Activated T-cell treated with anti-CD3 and anti-CD28 coated beads for 4 hours (primary cell): Measurements from ENCODE around the gene KAT8.

Experiments
- DNase-seq: peaks from one replicate; pipeline ENCODE4 v3.0.0-alpha.2; 2020

KAT8 gene

DNA sequence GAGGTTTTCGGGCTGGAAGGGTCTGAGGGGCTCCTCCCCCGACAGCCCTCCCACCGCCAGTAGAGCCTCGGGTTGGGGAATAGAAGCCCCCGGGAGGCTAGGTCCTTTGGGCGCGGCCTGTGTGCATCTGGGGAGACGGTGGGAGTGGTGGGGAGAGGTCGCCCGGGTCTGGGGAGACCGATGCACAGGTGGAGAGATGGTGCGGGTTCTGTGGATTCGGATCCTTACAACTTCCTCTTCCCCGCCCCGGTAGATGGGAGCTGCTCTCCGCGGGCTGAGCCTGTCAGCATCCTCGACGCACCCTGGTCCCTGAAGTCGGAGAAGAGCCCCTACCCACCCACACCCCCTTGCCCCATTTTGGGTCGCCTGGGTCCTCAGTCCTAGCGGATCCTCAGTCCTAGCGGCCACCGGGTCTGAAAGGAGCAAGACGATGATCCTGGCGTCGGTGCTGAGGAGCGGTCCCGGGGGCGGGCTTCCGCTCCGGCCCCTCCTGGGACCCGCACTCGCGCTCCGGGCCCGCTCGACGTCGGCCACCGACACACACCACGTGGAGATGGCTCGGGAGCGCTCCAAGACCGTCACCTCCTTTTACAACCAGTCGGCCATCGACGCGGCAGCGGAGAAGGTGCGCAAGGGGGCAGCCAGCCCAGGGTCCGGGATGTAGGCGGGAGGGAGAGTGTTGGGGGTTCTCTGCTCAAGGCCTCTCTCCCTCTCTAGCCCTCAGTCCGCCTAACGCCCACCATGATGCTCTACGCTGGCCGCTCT lies 8.5 kb upstream of the KAT8 start:
- no peak for DNase-seq

DNA sequence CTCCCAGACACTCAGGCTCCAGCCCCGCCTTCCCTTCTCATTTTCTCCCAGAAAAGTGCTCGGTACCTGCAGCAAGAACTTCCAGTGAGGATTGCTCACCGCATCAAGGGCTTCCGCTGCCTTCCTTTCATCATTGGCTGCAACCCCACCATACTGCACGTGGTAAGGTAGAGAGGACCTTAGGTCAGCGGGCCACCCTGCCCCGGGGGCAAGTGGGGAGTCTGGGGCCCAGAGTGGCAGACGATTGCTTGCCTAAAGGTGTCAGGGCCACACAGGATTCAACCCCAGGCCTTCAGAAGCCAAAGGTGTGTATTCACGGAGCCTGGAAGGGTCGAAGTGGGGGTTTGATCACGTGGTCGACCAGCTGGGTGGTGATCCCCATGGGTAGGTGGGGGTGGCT lies 7.8 kb upstream of the KAT8 start:
- no peak for DNase-seq

DNA sequence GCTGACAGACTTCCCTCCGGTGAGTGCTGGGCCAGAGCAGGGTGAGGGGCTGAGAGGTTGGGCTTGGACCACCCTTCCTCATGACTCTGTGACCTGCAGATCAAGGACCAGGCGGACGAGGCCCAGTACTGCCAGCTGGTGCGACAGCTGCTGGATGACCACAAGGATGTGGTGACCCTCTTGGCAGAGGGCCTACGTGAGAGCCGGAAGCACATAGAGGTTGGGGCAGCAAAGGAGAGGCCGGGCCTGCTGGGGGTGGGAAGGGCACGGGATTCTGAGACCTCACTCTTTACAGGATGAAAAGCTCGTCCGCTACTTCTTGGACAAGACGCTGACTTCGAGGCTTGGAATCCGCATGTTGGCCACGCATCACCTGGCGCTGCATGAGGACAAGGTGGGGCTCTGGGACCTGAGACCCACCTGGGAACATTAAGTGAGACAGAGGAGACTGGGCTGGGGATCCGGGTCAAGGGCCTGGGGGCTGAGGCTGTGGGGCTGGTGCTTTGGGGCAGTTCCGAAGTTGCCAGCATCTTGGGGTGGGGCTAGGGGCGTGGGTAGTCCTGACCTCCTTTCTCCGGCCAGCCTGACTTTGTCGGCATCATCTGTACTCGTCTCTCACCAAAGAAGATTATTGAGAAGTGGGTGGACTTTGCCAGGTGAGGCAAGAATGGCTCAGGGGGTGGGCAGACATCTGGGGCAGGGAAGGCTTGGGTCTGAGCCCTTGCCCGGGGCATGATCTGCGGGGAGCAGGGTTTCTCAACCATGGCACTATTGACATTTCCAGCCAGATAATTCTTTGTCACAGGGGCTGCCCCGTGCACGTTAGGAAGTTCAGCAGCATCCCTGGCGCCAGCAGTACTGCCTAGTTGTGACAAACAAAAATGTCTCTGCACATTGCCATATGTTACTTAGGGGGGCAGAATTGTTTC lies 7.1 kb upstream of the KAT8 start:
- no peak for DNase-seq

DNA sequence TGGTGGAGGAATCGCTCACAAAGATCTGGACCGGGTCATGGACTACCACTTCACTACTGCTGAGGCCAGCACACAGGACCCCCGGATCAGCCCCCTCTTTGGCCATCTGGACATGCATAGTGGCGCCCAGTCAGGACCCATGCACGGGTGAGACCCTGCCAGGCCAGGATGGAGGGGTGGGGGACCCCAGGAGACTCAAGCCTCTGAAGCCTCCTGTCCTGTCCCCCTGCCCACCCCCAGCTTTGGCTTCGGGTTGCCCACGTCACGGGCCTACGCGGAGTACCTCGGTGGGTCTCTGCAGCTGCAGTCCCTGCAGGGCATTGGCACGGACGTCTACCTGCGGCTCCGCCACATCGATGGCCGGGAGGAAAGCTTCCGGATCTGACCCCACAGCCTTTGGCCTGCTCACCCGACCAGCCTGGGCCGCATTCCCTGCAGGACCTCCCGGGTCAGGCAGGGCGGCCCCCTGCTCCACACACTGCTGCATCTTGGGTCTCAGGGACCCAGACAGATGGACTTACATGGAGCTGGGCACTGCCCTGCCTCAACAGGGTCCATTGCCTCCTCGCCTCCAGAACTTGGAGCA lies 5.5 kb upstream of the KAT8 start:
- DNase-seq = no peak

DNA sequence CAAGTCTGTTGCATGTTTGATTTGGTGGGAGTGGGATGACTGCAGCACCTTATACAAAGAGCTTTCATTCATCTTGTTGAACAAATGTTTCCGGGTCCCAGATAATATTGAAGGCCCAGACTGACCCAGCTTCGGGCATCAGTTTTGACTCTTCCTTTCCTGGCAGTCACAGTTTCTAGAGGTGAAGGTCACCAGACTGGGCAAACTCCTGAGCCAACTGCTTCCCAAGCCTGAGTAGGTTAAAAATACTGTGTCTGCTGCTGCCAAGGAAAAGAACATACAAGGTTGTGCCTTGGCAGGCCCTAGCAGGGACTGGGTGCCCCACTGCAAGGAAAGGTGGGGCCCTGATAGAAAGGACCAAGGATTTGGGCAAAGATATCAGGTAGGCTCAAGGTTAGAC lies 4.8 kb upstream of the KAT8 start:
- DNase-seq = no peak

DNA sequence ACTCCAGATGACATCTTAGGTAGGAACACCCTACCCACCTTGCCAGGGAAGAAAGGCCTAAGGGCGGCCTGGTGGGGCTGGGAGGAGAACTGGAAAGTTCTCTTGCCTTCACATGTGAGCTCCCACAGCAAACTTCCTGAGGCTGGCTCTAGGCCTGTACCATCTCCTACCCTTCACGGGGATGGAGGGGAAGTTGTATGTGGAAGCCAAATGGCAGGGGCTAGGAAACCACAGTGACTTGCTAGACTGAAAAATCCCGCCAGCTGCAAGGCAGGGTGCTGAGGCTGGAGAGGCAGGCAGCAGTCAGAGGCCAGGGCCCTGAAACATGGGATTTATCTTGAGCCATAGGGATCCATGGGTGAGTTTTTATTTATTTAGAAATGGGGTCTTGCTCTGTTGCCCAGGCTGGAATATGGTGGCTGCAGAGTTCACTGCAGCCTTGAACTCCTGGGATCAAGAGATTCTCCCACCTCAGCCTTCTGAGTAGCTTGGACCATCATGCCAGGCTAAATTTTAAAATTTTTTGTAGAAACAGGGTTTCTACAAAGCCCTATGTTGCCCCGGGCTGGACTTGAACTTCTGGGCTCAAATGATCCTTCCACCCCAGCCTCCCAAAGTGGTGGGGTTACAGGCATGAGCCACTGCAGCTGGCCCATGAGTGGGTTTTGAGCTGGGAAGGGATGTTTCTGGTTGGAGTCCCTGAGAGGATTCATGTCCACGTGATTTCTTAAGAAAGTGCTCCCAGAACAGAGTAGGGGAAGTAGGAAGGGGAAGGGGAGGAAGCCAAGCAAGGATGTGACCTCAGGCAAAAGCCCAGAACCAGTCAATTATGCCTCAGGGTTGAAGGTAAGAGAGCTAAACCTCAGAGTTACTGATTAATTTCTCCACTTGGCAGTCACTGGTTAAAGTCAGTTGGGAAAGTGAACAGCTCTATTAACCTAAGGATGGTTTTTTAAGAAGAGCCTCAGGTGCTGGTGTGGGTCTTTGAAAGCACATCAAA lies 4.0 kb upstream of the KAT8 start:
- no peak for DNase-seq

DNA sequence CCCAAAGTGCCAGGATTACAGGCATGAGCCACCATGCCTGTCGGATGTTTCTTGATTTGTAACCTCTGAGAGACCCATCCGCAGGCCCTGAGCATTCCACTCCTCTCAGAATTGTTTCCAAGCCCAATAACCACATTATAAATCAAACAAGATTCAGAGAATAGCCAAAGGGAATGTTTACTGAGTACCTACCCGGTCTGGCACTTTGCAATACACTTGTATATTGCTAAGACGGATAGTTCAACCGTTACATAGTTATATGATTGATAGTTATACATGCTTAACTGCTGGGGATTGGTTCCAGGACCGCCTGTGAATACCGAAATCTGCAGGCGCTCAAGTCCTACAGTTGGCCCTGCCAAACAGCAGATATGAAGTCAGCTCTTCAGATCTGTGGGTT lies 3.0 kb upstream of the KAT8 start:
- DNase-seq = no peak

DNA sequence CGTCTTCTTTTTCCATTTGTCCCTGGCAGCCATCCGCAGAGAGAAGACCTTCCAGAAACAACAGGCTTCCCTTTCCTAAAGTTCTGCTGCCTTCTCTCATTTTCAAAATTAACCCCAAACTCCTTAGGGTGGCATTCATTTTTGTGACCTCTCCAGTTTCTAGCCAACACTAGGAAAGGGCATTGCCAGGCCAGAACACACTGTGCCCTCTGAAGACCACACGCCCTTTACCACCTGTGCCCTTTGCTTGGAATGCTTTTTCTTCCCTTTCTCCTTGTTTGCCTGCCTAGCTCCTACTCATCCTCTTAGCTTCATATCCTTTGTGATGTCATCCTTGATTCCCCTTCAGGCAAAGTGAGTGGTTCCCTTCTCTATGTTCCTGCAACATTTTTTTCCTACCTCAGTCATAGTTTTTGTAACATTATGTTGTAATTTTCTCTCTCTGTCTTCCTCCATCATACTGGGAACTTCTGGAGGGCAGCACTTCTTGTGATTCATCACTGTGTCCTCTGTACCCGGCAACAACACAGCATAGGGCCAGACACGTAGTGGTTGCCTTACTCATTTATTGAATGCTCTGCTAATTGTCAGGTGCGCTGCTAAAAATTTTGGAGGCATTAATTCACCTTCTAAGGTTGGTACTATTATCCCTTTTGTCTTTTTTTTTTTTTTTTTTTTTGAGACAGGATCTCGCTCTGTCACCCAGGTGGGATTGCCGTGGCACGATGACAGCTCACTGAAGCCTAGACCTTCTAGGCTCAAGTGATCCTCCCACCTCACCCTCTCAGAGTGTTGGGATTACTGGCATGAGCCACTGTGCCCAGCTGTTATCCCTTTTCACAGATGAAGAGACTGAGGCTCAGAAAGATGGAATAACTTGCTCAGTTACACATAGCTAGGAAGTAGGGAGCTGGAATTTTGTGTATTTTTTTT lies 1.0 kb downstream of the KAT8 start:
- no peak for DNase-seq

DNA sequence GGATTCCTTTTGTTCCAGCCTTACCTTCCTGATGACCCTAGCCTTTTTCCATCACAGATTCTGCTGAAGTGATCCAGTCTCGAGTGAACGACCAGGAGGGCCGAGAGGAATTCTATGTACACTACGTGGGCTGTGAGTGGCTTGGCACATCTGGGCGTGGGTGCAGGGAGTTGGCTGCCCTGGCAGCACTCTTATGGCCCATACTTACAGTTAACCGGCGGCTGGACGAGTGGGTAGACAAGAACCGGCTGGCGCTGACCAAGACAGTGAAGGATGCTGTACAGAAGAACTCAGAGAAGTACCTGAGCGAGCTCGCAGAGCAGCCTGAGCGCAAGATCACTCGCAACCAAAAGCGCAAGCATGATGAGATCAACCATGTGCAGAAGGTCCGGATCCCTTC lies 2.7 kb downstream of the KAT8 start:
- no peak for DNase-seq

DNA sequence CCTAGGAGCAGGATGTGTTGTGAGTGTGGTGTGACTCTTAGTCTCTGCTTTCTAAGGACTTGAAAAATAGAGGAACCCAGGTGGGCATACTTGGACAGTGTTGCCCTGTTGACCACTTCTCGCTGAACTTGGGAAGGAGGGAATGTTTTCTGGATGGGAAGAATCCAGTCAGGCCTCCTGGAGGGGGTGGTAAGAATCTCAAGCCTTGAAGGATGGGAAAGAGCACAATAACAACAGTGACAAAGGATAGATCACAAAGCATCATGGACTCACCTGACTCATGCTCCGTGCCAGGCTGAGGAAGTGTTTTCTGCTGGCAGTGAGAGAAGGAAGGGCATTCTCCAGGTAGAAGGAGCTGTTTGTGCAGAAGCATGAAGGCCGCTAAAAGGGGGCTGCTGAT lies 8.4 kb downstream of the KAT8 start:
- no peak for DNase-seq

DNA sequence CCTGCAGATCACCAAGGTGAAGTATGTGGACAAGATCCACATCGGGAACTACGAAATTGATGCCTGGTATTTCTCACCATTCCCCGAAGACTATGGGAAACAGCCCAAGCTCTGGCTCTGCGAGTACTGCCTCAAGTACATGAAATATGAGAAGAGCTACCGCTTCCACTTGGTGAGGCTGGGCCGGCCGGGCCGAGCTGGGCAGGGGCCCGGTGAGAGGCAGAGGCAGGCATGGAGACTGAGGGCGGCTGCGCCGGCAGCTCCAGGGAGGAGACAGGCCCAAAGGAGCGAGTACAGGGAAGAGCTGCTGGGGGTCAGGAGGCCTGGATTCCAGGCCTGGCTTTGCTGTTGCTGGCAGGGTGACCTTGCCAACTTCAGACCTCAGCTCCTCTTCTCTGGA lies 9.7 kb downstream of the KAT8 start:
- no peak for DNase-seq

DNA sequence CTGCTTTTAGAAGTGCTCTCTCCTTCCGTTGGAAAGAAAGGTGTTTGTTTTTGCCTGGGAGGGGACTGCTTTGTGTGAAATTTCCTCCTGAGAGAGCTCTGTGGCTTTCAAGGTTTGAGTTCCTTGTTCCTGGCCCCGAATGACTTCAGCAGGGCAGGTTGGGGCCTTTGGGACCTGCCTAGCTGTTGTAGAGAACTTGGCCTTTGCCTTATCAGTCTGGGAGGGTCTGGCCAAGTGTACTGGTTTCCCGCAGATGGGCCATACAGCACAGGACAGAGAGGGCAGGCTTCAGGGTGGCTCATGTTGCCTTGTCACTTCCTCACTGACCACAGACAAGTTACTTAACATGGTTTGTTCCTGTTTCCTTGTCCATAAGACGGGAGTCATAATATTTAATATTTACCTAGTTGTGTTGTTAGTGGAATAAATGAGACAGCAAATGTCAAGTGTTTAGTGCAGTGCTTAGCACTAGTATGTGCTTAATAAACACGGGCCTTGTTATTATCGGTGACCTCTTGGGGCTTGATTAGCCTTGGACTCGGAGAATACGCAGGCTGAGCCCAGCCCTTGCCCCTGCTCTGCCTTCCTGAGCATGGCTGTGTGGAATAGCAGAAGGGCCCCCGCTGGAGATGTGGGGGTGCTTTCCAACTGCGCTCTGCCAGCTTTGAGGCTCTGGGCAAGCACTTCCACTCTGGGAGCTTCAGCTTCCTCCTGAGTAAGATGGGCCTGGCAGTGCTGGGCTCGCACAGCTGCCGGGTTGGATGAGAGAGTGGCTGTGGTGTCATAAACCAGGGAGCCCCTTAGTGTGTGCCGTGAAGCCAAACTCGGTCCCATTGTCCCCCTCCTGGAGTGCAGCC lies 11.5 kb downstream of the KAT8 start:
- DNase-seq = no peak

DNA sequence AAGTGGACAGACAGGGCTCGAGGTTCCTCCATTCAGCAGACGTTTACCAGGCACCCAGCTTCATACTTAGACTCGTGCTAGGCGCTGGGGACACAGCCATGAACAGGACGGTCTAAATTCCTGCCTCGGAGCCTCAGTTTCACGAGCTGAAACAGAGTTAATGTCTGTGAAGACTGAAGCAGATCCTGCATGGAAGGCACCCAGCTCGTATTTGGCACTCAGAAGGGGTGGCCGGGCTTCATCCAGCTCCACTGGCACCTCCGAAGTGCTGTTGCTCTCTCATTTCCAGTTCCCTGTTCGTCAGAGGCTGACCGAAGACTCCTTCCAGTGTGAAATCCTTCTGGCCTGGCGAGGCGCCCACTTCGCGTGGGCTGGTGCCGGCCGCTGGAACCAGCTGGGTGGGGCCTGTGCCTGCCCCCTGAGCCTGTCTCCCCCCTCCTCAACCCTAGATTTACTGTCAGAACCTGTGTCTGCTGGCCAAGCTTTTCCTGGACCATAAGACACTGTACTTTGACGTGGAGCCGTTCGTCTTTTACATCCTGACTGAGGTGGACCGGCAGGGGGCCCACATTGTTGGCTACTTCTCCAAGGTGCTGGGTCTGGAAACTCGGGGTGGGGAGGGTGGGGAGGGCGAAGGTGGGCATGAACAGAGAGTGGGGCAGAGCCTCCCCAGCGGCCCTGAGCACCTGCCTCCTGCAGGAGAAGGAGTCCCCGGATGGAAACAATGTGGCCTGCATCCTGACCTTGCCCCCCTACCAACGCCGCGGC lies 12.3 kb downstream of the KAT8 start:
- no peak for DNase-seq

DNA sequence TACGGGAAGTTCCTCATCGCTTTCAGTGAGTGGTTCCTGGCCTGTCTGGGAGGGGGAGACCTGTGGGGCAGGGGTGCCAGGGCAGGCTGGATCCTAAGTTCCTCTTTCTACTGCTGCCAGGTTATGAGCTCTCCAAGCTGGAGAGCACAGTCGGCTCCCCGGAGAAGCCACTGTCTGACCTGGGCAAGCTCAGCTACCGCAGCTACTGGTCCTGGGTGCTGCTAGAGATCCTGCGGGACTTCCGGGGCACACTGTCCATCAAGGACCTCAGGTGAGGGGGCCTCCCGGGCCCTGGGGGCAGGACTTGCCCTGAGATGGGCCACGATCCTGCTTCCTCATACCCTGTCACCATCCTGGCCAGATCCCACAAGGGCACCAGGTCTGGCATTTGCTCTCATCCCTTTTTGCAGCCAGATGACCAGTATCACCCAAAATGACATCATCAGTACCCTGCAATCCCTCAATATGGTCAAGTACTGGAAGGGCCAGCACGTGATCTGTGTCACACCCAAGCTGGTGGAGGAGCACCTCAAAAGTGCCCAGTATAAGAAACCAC lies 12.9 kb downstream of the KAT8 start:
- no peak for DNase-seq

DNA sequence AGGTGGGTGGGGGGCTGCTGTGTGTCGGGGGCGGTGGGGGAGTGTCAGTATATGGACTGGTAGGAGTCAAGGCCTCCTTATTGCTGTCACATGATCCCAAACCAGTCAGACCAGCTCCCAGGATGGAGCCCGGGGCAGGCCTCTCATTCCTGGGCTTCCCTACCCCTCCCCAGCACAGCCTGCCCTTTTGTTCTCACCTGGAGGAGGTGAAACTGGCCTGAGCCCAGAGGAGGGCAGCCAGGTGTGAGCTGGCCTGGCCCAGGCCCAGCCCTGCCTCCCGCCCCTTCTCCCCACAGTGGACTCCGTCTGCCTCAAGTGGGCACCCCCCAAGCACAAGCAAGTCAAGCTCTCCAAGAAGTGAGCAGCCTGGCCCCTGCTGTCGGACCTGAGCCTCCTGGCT lies 13.4 kb downstream of the KAT8 start:
- no peak for DNase-seq

DNA sequence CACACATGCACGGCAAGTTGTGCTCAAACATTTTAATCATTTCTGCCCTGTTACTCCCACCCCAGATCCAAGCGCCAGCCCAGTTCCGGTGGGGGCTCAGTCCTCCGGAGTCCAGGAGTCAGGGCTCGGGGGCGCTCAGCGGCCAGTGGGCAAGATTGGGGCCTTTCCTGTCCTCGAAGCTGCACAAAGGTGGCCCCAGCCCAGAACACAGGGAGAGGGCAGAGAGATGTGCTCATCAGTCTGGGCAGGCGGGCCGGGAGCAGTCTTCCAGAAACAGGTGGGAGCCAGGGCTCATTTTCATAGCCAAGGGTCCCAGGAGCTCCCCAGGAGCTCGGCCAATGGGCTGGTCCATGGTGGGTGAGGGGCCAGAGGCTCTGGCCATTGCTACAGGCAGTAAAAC lies 14.0 kb downstream of the KAT8 start:
- DNase-seq = no peak

DNA sequence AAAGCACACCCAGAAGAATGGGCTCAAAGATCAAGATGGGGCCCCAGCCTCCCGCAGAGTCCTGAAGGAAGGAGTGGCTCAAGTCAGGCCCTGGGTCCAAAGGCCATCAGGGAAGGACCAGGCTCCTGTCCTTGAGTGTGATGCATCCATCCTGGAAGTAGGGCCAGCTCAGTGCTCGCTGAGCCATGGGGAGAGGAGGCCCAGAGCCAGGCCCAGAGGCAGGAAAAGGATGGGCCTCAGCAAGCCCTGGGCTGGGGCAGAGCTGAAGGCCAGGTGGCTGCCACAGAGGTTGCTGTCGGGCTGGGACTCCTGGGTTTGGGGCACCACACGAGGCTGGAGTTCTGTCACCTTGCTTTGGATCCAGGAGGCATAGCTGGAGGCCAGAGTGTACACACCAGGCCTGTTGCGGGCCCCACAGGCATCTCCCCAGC lies 14.4 kb downstream of the KAT8 start:
- no peak for DNase-seq

DNA sequence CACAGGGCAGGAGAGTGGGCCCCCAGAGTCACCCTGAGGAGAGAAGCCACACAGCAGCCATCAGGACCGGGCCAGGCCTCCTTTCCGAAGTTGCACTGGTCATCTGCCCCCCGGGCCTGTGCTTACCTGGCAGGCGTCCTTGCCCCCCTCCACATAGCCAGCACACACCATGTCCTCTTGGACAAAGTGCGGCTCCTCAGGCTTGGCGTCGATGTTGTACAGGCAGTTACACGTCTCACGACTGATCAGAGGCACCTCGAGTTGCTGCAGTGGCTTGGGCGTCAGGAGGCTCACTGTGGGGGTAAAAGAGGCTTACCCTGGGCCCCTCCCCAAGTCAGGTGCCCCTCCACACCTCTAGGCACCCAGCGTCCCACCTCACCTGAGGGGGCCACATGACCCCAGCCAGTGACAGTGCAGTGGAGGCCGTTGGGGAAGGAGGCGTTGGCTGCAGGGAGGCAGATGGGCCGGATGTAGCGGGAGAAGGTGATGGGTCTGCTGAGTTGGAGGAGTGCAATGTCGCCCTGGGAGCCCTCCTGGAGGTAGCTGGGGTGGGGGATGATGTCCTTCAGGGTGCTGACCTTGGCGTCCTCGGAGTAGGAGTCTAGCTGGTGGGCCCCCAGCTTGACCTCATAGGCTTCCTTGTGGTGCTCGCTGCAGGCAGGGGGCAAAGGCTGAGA lies 15.0 kb downstream of the KAT8 start:
- DNase-seq = no peak

DNA sequence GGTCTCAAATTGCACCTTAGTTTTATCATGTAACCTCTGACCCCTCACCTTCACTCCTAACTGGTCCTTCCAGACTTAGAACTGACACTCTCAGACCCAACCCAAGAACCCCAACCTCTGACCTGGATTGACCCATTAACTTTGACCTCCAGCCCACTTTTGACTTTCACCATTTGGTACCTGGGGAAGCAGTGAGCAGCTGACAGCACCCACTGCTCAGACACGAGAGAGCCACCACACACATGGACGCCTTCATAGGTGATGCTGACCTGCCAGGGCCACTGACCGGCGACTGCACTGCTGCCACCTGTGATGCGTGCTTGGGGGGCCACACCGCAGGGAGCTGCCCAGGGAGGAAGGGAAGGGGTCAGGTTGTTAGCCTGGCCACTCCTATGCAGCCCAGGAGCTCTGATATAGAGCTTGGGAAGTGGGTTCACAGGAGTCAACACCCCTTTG lies 15.6 kb downstream of the KAT8 start:
- DNase-seq = no peak
